ENCODE data around the gene MBD3L3. TPM values are rescaled to one million over a fixed set of nuclear protein-coding genes. Genes with fewer than 3 reads are reported as not detected.
"Not testable (repeated sequence)": the region's sequence is repeated elsewhere in the genome, so short reads cannot be mapped to it uniquely, and the experiment has no call there.

The MBD3L3 gene
- polyA plus RNA-seq, 3 donors = not detected

- H4K20me1 ChIP-seq (ENCODE audit: insufficient read depth, low read length); intact Hi-C loops (cut with micrococcal nuclease); H3K4me3 Mint-ChIP-seq; H3K9me3 ChIP-seq (replicated peaks in 1 of 2; ENCODE audit: control insufficient read depth in 1 of 2, insufficient read depth in 1 of 2, low read length in 2 of 2); H3K27ac ChIP-seq (ENCODE audit: low read depth in 1 of 2, low read length in 2 of 2); H3K4me3 ChIP-seq (replicated peaks in 1 of 3; ENCODE audit: low read depth in 2 of 3, low read length in 3 of 3); H3K79me2 ChIP-seq (ENCODE audit: insufficient read depth, low read length); H3K4me1 ChIP-seq (ENCODE audit: control insufficient read depth in 1 of 2, insufficient read depth in 2 of 2, low read length in 2 of 2); H2AFZ ChIP-seq (ENCODE audit: insufficient read depth, low read depth, low read length, poor library complexity, severe bottlenecking); H3K27me3 Mint-ChIP-seq (ENCODE audit: low read depth in 3 of 3); H3K27me3 ChIP-seq (ENCODE audit: control insufficient read depth in 2 of 2, insufficient read depth in 2 of 2, low read length in 2 of 2); H3K36me3 Mint-ChIP-seq; DNase-seq; H3K36me3 ChIP-seq (replicated peaks in 1 of 2; ENCODE audit: control insufficient read depth in 1 of 2, insufficient read depth in 2 of 2, low read length in 2 of 2); H3K27ac Mint-ChIP-seq; H3K9ac ChIP-seq (ENCODE audit: insufficient read depth, low read length, poor library complexity, severe bottlenecking); H3K4me1 Mint-ChIP-seq; H3K9me3 Mint-ChIP-seq; H3K4me2 ChIP-seq (replicated peaks; ENCODE audit: extremely low read depth, low read length, poor library complexity, severe bottlenecking): not testable (repeated sequence)
- no CpG with 5 or more reads among the region's 5 CpGs for WGBS (ENCODE audit: insufficient coverage)
Measured at GRCh38 chr19:7051421-7051820, 7.1 kb downstream of the MBD3L3 start.

GRCh38 chr19:7049021-7049420, 9.5 kb downstream of the MBD3L3 start, which contains the start of gene MBD3L2:
Gene MBD3L2 (plus strand): TSS chr19:7049321. CDS start chr19:7049374, 53 bp downstream.
- H3K27ac Mint-ChIP-seq; H3K4me2 ChIP-seq (replicated peaks; ENCODE audit: extremely low read depth, low read length, poor library complexity, severe bottlenecking); H3K27ac ChIP-seq (ENCODE audit: low read depth in 1 of 2, low read length in 2 of 2); H3K9me3 ChIP-seq (replicated peaks in 1 of 2; ENCODE audit: control insufficient read depth in 1 of 2, insufficient read depth in 1 of 2, low read length in 2 of 2); H3K4me3 ChIP-seq (replicated peaks in 1 of 3; ENCODE audit: low read depth in 2 of 3, low read length in 3 of 3); H3K9ac ChIP-seq (ENCODE audit: insufficient read depth, low read length, poor library complexity, severe bottlenecking); H3K36me3 Mint-ChIP-seq; H2AFZ ChIP-seq (ENCODE audit: insufficient read depth, low read depth, low read length, poor library complexity, severe bottlenecking); H3K79me2 ChIP-seq (ENCODE audit: insufficient read depth, low read length); H3K4me1 ChIP-seq (ENCODE audit: control insufficient read depth in 1 of 2, insufficient read depth in 2 of 2, low read length in 2 of 2); H3K4me3 Mint-ChIP-seq; H3K4me1 Mint-ChIP-seq; H3K27me3 ChIP-seq (ENCODE audit: control insufficient read depth in 2 of 2, insufficient read depth in 2 of 2, low read length in 2 of 2); intact Hi-C loops (cut with micrococcal nuclease); H4K20me1 ChIP-seq (ENCODE audit: insufficient read depth, low read length); DNase-seq; H3K36me3 ChIP-seq (replicated peaks in 1 of 2; ENCODE audit: control insufficient read depth in 1 of 2, insufficient read depth in 2 of 2, low read length in 2 of 2); H3K27me3 Mint-ChIP-seq (ENCODE audit: low read depth in 3 of 3); H3K9me3 Mint-ChIP-seq: not testable (repeated sequence)
- WGBS (ENCODE audit: insufficient coverage) = no CpG with 5 or more reads among the region's 7 CpGs

- H3K9me3 Mint-ChIP-seq; H3K9me3 ChIP-seq (replicated peaks in 1 of 2; ENCODE audit: control insufficient read depth in 1 of 2, insufficient read depth in 1 of 2, low read length in 2 of 2); H3K27me3 Mint-ChIP-seq (ENCODE audit: low read depth in 3 of 3); H3K79me2 ChIP-seq (ENCODE audit: insufficient read depth, low read length); H4K20me1 ChIP-seq (ENCODE audit: insufficient read depth, low read length); H3K4me1 ChIP-seq (ENCODE audit: control insufficient read depth in 1 of 2, insufficient read depth in 2 of 2, low read length in 2 of 2); H3K4me3 Mint-ChIP-seq; H3K4me3 ChIP-seq (replicated peaks in 1 of 3; ENCODE audit: low read depth in 2 of 3, low read length in 3 of 3); H3K9ac ChIP-seq (ENCODE audit: insufficient read depth, low read length, poor library complexity, severe bottlenecking); H3K36me3 Mint-ChIP-seq; H2AFZ ChIP-seq (ENCODE audit: insufficient read depth, low read depth, low read length, poor library complexity, severe bottlenecking); H3K27ac Mint-ChIP-seq; H3K27me3 ChIP-seq (ENCODE audit: control insufficient read depth in 2 of 2, insufficient read depth in 2 of 2, low read length in 2 of 2); H3K4me2 ChIP-seq (replicated peaks; ENCODE audit: extremely low read depth, low read length, poor library complexity, severe bottlenecking); H3K36me3 ChIP-seq (replicated peaks in 1 of 2; ENCODE audit: control insufficient read depth in 1 of 2, insufficient read depth in 2 of 2, low read length in 2 of 2); H3K4me1 Mint-ChIP-seq; H3K27ac ChIP-seq (ENCODE audit: low read depth in 1 of 2, low read length in 2 of 2); intact Hi-C loops (cut with micrococcal nuclease); DNase-seq: not testable (repeated sequence)
- no CpG with 5 or more reads among the region's 2 CpGs for WGBS (ENCODE audit: insufficient coverage)
Measured at GRCh38 chr19:7041563-7041962, 16.9 kb downstream of the MBD3L3 start.

- H3K36me3 Mint-ChIP-seq; H3K27me3 Mint-ChIP-seq (ENCODE audit: low read depth in 3 of 3); H3K9me3 ChIP-seq (replicated peaks in 1 of 2; ENCODE audit: control insufficient read depth in 1 of 2, insufficient read depth in 1 of 2, low read length in 2 of 2); H3K4me2 ChIP-seq (replicated peaks; ENCODE audit: extremely low read depth, low read length, poor library complexity, severe bottlenecking); H3K27ac Mint-ChIP-seq; H3K27ac ChIP-seq (ENCODE audit: low read depth in 1 of 2, low read length in 2 of 2); H3K4me1 ChIP-seq (ENCODE audit: control insufficient read depth in 1 of 2, insufficient read depth in 2 of 2, low read length in 2 of 2); H3K27me3 ChIP-seq (ENCODE audit: control insufficient read depth in 2 of 2, insufficient read depth in 2 of 2, low read length in 2 of 2); H3K4me3 Mint-ChIP-seq; H3K9ac ChIP-seq (ENCODE audit: insufficient read depth, low read length, poor library complexity, severe bottlenecking); H4K20me1 ChIP-seq (ENCODE audit: insufficient read depth, low read length); H3K36me3 ChIP-seq (replicated peaks in 1 of 2; ENCODE audit: control insufficient read depth in 1 of 2, insufficient read depth in 2 of 2, low read length in 2 of 2); H3K79me2 ChIP-seq (ENCODE audit: insufficient read depth, low read length); H3K4me3 ChIP-seq (replicated peaks in 1 of 3; ENCODE audit: low read depth in 2 of 3, low read length in 3 of 3); DNase-seq; H3K4me1 Mint-ChIP-seq; intact Hi-C loops (cut with micrococcal nuclease); H2AFZ ChIP-seq (ENCODE audit: insufficient read depth, low read depth, low read length, poor library complexity, severe bottlenecking); H3K9me3 Mint-ChIP-seq: not testable (repeated sequence)
- WGBS (ENCODE audit: insufficient coverage) = no CpG with 5 or more reads among the region's 9 CpGs
Measured at GRCh38 chr19:7040079-7040478, 18.4 kb downstream of the MBD3L3 start, which contains the start of gene MBD3L4. Gene MBD3L4 (minus strand): TSS chr19:7040179. CDS start chr19:7040144, 35 bp downstream.
